GM10847 (cell line): ENCODE results near the gene ARID1B.

ENCODE experiments used
- POLR2A ChIP-seq: IDR thresholded peaks from 2 replicates; pipeline ENCODE4 v1.6.1; 2011; ENCODE audit not compliant: insufficient read length; ENCODE audit errors: extremely low read depth

Gene ARID1B

GRCh38 chr6:157078326-157078725, 301.1 kb downstream of the ARID1B start:
- no peak for TF ChIP-seq POLR2A

- TF ChIP-seq POLR2A: no peak
Observed at GRCh38 chr6:157079277-157079676, 302.1 kb downstream of the ARID1B start.

- TF ChIP-seq POLR2A: no peak
Observed at GRCh38 chr6:157079771-157080170, 302.6 kb downstream of the ARID1B start.

GRCh38 chr6:157080986-157081391, 303.8 kb downstream of the ARID1B start:
- no peak for TF ChIP-seq POLR2A

- no peak for TF ChIP-seq POLR2A
Observed at GRCh38 chr6:157083343-157083742, 306.2 kb downstream of the ARID1B start.

- no peak for TF ChIP-seq POLR2A
Observed at GRCh38 chr6:157086632-157087031, 309.5 kb downstream of the ARID1B start.

- no peak for TF ChIP-seq POLR2A
Observed at GRCh38 chr6:157087974-157088373, 310.8 kb downstream of the ARID1B start.

- no peak for TF ChIP-seq POLR2A
Observed at GRCh38 chr6:157088841-157089240, 311.7 kb downstream of the ARID1B start.

- no peak for TF ChIP-seq POLR2A
Observed at GRCh38 chr6:157089258-157089657, 312.1 kb downstream of the ARID1B start.

- TF ChIP-seq POLR2A: no peak
Observed at GRCh38 chr6:157089851-157090250, 312.7 kb downstream of the ARID1B start.

GRCh38 chr6:157090736-157091135, 313.6 kb downstream of the ARID1B start:
- no peak for TF ChIP-seq POLR2A

GRCh38 chr6:157091243-157091642, 314.1 kb downstream of the ARID1B start:
- TF ChIP-seq POLR2A: no peak

- TF ChIP-seq POLR2A: no peak
Observed at GRCh38 chr6:157091856-157092460, 314.8 kb downstream of the ARID1B start.

GRCh38 chr6:157092736-157093135, 315.6 kb downstream of the ARID1B start:
- TF ChIP-seq POLR2A: no peak

GRCh38 chr6:157093536-157093935, 316.4 kb downstream of the ARID1B start:
- TF ChIP-seq POLR2A: no peak

- no peak for TF ChIP-seq POLR2A
Observed at GRCh38 chr6:157094038-157094437, 316.9 kb downstream of the ARID1B start.

GRCh38 chr6:157095084-157095483, 317.9 kb downstream of the ARID1B start:
- no peak for TF ChIP-seq POLR2A
